A549 (cell line): Measurements from ENCODE around the gene TEX261.

Source experiments
- BHLHE40 ChIP-seq: IDR thresholded peaks from 2 replicates; pipeline ENCODE4 v1.6.1; 2012; ENCODE audit warnings: low read depth, low read length, inconsistent platforms
- EHF ChIP-seq: fragments of 250-450 bp; sonication (Bioruptor Pico); IDR thresholded peaks from 2 replicates; pipeline ENCODE4 v1.5.0; 2020; ENCODE audit warnings: mild to moderate bottlenecking
- EP300 ChIP-seq, 2 experiments: fragments of >200 bp; sonication (Bioruptor Twin); formaldehyde crosslinking; IDR thresholded peaks; 2 replicates in 1 of 2; 3 replicates in 1 of 2; pipeline ENCODE4 v1.6.1; 2016 to 2017
- ESRRA ChIP-seq: fragments of 150-350 bp; IDR thresholded peaks from 2 replicates; pipeline ENCODE4 v1.6.1; 2014; ENCODE audit warnings: mild to moderate bottlenecking, low read length, borderline replicate concordance
- MAX ChIP-seq: IDR thresholded peaks from 2 replicates; pipeline ENCODE4 v1.6.1; 2012
- MYC ChIP-seq: IDR thresholded peaks from 2 replicates; pipeline ENCODE4 v1.6.1; 2012; ENCODE audit warnings: mild to moderate bottlenecking, inconsistent platforms, low read length, improper control_type of control experiment, borderline replicate concordance
- POLR2A ChIP-seq: IDR thresholded peaks from 2 replicates; pipeline ENCODE4 v1.6.1; 2012; ENCODE audit warnings: mild to moderate bottlenecking, low read length
- RFX5 ChIP-seq: fragments of 450-650 bp; IDR thresholded peaks from 2 replicates; pipeline ENCODE4 v1.7.1; 2014; ENCODE audit warnings: antibody characterized with exemption, mild to moderate bottlenecking, moderate library complexity

DNA sequence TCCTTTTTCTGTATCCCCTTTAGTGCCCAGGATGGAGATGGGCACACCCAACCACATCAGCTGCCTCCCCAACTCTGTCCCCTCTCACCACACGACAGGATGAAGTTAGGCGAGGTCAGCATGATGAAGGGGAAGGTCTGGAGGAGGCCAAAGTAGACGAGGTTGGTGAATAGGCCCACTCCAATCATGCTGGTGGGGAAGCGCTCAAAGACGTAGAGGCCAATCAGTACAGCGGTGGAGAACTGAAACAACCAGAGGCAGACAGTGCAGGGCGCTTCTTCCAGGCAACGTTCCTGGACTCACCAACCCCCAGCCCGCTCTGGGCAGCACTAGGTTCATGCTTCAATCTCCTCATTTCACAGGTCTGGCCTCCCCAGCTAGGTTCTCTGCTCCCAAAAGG lies 2.9 kb downstream of the TEX261 start:
- no peak for TF ChIP-seq EP300 (IDR thresholded peaks at IDR 0.05)
- TF ChIP-seq ESRRA, result no peak
- TF ChIP-seq POLR2A, result no peak
- no peak for TF ChIP-seq RFX5
- TF ChIP-seq MAX, result no peak
- no peak for TF ChIP-seq BHLHE40
- no peak for TF ChIP-seq EHF (CRISPR knock-in tag)
- no peak for TF ChIP-seq MYC
